ENCODE results near the gene HECW1. TPM values are rescaled to one million over a fixed set of nuclear protein-coding genes. Genes with fewer than 3 reads are reported as not detected.
A peak's percentile ranks its signal among the peaks of the same experiment; 100 is the strongest.

HECW1 gene
- total and polyA plus RNA-seq, 8 donors = 0.04 to 0.69 (median 0.12) TPM; not detected in 5

DNA sequence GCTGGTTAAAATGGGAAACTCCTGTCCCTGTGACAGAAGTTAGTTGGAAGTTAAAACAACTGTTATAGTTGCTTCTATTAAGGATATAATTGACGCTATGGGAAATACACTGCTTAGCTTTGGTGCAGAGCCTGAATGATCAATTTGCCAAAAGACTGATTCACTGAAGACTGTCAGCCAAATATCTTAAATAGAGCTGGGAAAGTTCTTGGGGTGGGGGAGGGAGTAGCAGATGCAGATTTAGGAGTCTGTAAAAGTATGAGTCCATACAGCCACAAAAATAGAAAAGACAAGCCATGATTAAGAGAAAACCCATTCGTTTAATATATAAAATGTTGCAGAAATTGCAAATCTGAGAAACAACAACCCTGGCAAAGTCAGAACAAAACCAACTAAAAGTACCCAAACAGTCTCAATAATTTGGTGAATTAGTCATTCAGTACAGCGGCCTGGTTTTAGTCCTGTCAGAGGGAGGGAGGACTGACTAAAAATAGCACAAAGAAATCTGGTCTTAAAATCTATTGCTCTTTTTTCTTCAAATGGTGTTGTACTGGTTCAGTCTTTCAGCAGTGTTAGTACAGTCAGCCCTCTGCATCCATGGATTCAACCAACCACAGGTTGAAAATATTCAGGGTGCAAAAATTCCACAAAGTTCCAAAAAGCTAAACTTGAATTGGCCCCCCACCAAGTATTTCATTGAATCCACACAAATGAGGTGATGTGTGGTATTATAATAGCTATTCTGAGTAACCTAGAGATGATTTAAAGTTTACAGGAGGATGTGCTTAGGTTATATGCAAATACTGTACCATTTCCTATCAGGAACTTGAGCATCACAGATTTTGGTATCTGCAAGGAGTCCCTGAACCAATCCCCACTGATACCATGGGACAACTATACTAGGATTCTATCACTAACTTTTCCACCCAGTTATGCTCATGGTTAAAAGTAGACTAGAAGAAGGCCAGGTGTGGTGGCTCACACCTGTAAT, 500.4 kb downstream of the HECW1 start:
- Histone ChIP-seq H3K9me3 (no peaks in the 10 kb centered on the region), H3K36me3 (peaks cover 0 to 10% (median 0%) of the 10 kb centered on the region in 3 donors), H3K27me3 (no peaks in the 10 kb centered on the region), H3K4me3 (no peak overlapping the region), H3K4me1 (peaks cover 0 to 4% (median 0%) of the 10 kb centered on the region in 3 donors), H3K27ac (no peak overlapping the region)
- FAIRE-seq (no peak), DNase-seq (no peak), ATAC-seq (peak in 2 of 4 donors; percentile 23 to 40)
- TF ChIP-seq, protein P1, sequence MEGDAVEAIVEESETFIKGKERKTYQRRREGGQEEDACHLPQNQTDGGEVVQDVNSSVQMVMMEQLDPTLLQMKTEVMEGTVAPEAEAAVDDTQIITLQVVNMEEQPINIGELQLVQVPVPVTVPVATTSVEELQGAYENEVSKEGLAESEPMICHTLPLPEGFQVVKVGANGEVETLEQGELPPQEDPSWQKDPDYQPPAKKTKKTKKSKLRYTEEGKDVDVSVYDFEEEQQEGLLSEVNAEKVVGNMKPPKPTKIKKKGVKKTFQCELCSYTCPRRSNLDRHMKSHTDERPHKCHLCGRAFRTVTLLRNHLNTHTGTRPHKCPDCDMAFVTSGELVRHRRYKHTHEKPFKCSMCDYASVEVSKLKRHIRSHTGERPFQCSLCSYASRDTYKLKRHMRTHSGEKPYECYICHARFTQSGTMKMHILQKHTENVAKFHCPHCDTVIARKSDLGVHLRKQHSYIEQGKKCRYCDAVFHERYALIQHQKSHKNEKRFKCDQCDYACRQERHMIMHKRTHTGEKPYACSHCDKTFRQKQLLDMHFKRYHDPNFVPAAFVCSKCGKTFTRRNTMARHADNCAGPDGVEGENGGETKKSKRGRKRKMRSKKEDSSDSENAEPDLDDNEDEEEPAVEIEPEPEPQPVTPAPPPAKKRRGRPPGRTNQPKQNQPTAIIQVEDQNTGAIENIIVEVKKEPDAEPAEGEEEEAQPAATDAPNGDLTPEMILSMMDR (IDR thresholded peaks at IDR 0.05) = no peak
- intact Hi-C loops (cut with DNase I) = no loop called here
- 78 to 86% methylated on average over 3 of the region's 3 CpGs for WGBS, 2 donors

Small RNA genes lying within 50 kb of the gene (microRNA-seq; reads per million reads assigned to microRNA genes)
- 0 reads per million in 2 donors for gene MIR3943

Other genes with a start within 250 kb of the HECW1 start
- gene C7orf25, start 200.6 kb upstream of the HECW1 start, total RNA-seq = 1 to 10 TPM; 2.7 to 3.9 (median 3.0) TPM
- gene C7orf25, start 200.6 kb upstream of the HECW1 start, polyA plus RNA-seq = 1 to 10 TPM; 2.7 to 3.0 TPM
- gene PSMA2, start 180.5 kb upstream of the HECW1 start, total RNA-seq = 10 to 100 TPM; 23.1 to 39.7 (median 33.9) TPM
- gene PSMA2, start 180.5 kb upstream of the HECW1 start, polyA plus RNA-seq = 10 to 100 TPM; 29.3 to 59.7 TPM
- 10 to 100 TPM; 19.7 to 29.4 (median 25.6) TPM for gene MRPL32, start 180.3 kb upstream of the HECW1 start, total RNA-seq
- gene MRPL32, start 180.3 kb upstream of the HECW1 start, polyA plus RNA-seq = 10 to 100 TPM; 49.0 to 51.9 TPM

Data from pancreas (tissue), 10 donors.